ENCODE measurements around the gene MICOS13. TPM values are rescaled to one million over a fixed set of nuclear protein-coding genes. Genes with fewer than 3 reads are reported as not detected.

MICOS13 gene
- total and polyA plus RNA-seq, 10 donors: 15.7 to 89.5 (median 38.0) TPM

DNA sequence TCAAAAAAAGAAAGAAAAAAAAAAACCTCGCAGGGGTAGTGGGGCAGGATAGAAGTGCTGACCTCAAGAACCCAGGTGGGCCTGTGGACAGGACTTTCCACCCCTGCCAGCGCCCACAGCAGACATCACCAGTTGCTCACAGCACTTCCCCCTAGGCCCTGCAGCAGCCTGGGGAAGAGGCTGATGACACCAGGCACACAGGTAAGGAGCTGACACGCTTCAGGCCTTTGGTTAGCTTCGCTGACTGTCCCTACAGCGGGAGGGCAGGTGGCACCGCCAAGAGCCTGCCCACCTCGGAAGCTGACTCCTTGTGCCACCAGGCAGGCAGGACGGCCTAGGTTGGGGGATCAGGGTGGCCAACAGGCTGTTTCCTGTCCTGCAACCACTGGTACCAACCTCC, 30.7 kb upstream of the MICOS13 start:
- Histone ChIP-seq H3K36me3 (peaks cover 3 to 94% (median 83%) of the 10 kb centered on the region in 6 donors), H3K4me1 (peaks cover 0 to 5% (median 0%) of the 10 kb centered on the region in 6 donors), H3K27me3 (replicated peaks in 1 of 7) (no peaks in the 10 kb centered on the region), H3K9me3 (no peaks in the 10 kb centered on the region), H3K4me3 (no peak overlapping the region), H3K27ac (no peak overlapping the region)
- intact Hi-C loops (cut with DNase I; ENCODE audit: low total_unique reads): no loop called here
- no peak for DNase-seq
- WGBS, 5 donors: 92 to 97% (median 93%) methylated on average over 8 of the region's 8 CpGs
- TF ChIP-seq POLR2A (IDR thresholded peaks at IDR 0.05): no peak
- TF ChIP-seq POLR2AphosphoS5 (IDR thresholded peaks at IDR 0.05): peak; percentile 11 to 53 (median 25)

DNA sequence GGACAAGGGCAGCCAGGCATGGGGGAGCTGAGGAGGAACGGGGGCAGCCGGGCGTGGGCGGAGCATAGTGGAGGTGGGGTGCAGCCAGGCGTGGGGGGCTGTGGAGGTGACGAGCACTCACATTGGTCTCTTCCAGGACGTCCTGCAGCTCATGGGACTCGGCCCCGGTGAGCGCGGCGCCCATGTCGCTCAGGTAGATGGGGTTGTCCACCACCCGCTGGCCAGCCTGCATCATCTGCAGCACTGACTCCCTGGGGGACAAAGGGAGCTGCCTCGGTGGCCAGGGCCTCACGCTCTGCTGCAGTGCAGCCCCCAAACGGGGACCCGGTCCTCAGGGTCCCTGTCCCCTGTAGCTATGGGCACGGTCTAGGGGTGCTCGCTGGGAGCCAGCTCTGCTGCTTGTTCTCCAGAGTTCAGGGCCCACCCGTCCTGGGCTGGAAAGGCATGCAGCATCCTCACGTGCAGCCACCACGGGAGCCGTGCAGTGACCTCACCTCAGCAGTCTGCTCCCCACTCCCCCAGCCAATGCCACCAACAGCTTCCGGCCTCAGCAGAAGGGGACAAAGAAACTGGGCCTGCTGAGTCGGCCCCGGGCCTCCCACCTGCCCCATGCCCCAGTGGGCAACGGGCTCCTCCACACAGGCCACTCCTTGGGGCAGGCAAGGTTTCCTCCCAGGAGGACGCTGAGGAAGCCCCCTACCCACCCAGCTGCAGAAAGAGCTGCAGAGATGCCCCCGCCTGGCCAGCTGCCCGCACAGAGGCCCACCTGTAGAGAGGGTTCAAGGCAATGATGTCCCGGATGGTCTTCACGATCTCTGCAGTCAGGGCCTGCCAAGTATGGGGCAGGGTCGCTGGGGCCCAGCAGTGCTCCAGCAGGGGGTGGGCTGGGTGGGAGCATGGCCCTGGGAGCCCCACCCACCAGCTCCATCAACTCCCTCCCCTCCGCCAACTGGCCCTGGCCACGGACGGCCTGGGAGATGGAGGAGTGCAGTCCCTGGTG, 27.6 kb upstream of the MICOS13 start:
- no peaks in the 10 kb centered on the region for H3K9me3 ChIP-seq
- no peak overlapping the region for H3K27ac ChIP-seq
- no peak for DNase-seq
- no peaks in the 10 kb centered on the region for H3K4me1 ChIP-seq
- no peak overlapping the region for H3K4me3 ChIP-seq
- TF ChIP-seq, protein P1, sequence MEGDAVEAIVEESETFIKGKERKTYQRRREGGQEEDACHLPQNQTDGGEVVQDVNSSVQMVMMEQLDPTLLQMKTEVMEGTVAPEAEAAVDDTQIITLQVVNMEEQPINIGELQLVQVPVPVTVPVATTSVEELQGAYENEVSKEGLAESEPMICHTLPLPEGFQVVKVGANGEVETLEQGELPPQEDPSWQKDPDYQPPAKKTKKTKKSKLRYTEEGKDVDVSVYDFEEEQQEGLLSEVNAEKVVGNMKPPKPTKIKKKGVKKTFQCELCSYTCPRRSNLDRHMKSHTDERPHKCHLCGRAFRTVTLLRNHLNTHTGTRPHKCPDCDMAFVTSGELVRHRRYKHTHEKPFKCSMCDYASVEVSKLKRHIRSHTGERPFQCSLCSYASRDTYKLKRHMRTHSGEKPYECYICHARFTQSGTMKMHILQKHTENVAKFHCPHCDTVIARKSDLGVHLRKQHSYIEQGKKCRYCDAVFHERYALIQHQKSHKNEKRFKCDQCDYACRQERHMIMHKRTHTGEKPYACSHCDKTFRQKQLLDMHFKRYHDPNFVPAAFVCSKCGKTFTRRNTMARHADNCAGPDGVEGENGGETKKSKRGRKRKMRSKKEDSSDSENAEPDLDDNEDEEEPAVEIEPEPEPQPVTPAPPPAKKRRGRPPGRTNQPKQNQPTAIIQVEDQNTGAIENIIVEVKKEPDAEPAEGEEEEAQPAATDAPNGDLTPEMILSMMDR (IDR thresholded peaks at IDR 0.05 in 8 of 11, conservative IDR thresholded peaks at IDR 0.05 in 3 of 11): no peak
- TF ChIP-seq POLR2A (IDR thresholded peaks at IDR 0.05): no peak
- TF ChIP-seq POLR2AphosphoS5 (IDR thresholded peaks at IDR 0.05): peak in 2 of 3 donors; percentile 1 to 32
- intact Hi-C loops (cut with DNase I; ENCODE audit: low total_unique reads): no loop called here
- 90 to 96% (median 96%) methylated on average over 29 to 37 of the region's 37 CpGs for WGBS, 5 donors
- peaks cover 6 to 100% (median 96%) of the 10 kb centered on the region in 6 donors for H3K36me3 ChIP-seq
- H3K27me3 ChIP-seq (replicated peaks in 1 of 7): no peaks in the 10 kb centered on the region

DNA sequence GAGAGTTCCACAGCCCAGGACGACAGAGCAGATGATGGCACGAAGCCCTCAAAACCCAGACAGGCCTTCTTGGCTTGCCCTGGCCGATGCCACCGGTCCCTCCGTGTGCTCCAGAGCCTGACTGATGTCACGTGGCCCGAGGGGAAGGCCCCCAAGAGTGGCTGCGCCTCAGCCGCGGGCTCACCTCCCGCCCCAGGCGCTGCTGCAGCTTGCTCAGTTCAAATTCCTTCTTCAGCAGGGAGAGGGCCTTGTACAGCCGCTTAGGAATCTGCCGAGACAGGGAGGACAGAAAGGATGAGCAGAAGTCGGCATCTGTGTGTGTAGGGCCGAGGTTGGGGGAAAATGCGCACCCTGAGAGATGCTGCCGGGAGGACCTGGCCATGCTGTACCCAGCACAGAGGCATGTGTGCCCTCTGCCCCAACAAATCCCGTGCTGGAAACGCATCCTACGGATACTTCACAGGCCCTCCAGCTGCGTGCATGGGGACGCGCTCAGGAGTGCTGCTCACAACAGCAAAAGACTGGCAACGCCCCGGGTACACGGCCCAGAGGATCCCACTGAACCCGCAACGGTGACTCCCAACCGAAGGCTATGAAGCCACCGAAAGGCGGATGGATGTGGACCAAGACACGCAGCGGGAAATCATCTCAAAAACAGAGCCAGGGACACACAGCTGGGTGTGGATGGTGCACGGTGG, 26.7 kb upstream of the MICOS13 start:
- Histone ChIP-seq H3K4me1 (no peaks in the 10 kb centered on the region), H3K4me3 (no peak overlapping the region), H3K36me3 (peaks cover 6 to 96% (median 88%) of the 10 kb centered on the region in 6 donors), H3K27me3 (replicated peaks in 1 of 7) (no peaks in the 10 kb centered on the region), H3K9me3 (no peaks in the 10 kb centered on the region), H3K27ac (no peak overlapping the region)
- DNase-seq: no peak
- intact Hi-C loops (cut with DNase I; ENCODE audit: low total_unique reads): no loop called here
- peak in 2 of 3 donors; percentile 1 to 47 for TF ChIP-seq POLR2AphosphoS5 (IDR thresholded peaks at IDR 0.05)
- TF ChIP-seq, protein P1 (IDR thresholded peaks at IDR 0.05 in 8 of 11, conservative IDR thresholded peaks at IDR 0.05 in 3 of 11): no peak
- 93 to 96% (median 95%) methylated on average over 24 to 35 of the region's 35 CpGs for WGBS, 5 donors

DNA sequence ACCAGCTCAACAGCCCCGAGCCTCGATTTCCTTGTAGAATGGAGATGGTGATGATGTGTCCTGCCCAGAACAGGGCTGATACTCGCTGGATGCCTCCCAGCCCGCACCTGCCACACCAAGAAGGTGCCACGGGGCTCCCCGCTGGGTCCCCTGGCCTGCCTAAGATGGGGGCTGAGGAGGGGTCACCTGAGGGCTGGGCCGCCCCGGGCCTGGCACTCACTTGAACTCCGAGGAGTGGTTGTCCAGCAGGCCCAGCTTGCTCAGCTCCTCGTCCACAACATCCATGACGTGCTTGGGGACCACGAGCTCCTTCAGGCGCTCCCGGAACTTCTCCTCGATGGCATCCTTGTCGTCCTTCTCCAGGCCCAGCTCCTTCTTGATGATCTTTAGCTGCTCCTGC, 25.2 kb upstream of the MICOS13 start:
- DNase-seq: no peak
- no peaks in the 10 kb centered on the region for H3K9me3 ChIP-seq
- TF ChIP-seq, protein P1 (IDR thresholded peaks at IDR 0.05 in 8 of 11, conservative IDR thresholded peaks at IDR 0.05 in 3 of 11): no peak
- TF ChIP-seq POLR2AphosphoS5 (IDR thresholded peaks at IDR 0.05) (peak in 2 of 3 donors; percentile 22 to 53), POLR2A (IDR thresholded peaks at IDR 0.05) (no peak)
- peaks cover 3 to 96% (median 82%) of the 10 kb centered on the region in 6 donors for H3K36me3 ChIP-seq
- no peak overlapping the region for H3K4me3 ChIP-seq
- H3K4me1 ChIP-seq: no peaks in the 10 kb centered on the region
- H3K27ac ChIP-seq: no peak overlapping the region
- WGBS, 5 donors: 88 to 95% (median 90%) methylated on average over 16 of the region's 16 CpGs
- intact Hi-C loops (cut with DNase I; ENCODE audit: low total_unique reads): no loop called here
- H3K27me3 ChIP-seq (replicated peaks in 1 of 7): no peaks in the 10 kb centered on the region
